Stimulated activated CD4-positive, alpha-beta T cell treated with anti-CD3 and anti-CD28 coated beads, Interleukin-12 subunit alpha, Interleukin-12 subunit beta, amount 100 ng/mL, for 24 hours (primary cell): Measurements from ENCODE around the gene SPATA24.
"Not testable (repeated sequence)": the region's sequence is repeated elsewhere in the genome, so short reads cannot be mapped to it uniquely, and the experiment has no call there.

ENCODE experiments used
- DNase-seq, 2 experiments: peaks; one replicate each; pipeline ENCODE4 v3.0.0-alpha.2; 2020; ENCODE audit warnings: low read depth in 2 of 2

The SPATA24 gene

DNA sequence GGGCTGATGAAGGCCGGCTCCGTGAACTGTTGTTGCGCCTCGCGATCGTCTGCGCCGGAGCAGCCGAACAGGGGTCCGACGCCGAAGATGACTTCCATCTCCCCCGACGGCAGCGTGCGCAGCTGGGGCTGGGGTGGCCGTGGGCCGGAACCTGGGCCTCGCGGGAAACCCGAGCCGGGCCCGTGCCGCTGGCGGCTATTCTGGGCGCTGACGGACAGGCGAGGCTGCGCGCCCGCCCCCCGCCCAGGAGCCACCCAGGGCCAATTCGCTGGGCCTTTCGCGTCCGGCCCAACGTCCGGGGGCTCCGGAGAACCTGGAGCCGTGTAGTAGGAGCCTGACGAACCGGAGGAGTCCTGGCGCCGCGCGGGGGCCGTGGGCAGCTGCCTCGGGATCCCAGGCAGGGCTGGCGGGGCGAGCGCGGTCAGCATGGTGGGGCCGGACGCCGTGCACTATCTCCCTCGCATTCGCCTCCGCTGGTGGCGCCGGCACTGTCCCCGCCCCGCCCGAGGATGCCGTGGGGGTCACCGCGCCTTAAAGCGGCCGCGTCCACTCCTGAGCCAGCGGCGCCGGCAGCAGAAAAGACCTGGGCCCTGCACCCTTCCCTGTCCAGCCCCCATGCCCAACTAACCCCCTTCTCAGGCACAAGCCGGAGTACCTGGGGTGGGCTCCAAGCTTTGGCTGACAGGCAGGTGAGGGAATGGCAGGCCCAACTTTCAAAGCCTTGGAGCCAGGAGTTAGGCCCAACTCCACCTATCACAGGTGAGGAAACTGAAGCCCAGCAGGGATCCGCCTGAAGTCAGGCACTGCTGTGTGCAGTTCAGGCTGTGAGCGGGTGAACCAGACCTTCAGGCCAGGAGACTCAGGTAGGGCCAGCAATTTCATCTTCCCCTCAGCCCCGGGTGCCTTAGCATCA is 9.0 kb downstream of the SPATA24 start, which contains the start of gene PROB1:
TSS of gene PROB1 (minus strand) at position 451 of the 913 bp plus-strand sequence. CDS start at position 428, 23 bp downstream.
- no peak for DNase-seq

DNA sequence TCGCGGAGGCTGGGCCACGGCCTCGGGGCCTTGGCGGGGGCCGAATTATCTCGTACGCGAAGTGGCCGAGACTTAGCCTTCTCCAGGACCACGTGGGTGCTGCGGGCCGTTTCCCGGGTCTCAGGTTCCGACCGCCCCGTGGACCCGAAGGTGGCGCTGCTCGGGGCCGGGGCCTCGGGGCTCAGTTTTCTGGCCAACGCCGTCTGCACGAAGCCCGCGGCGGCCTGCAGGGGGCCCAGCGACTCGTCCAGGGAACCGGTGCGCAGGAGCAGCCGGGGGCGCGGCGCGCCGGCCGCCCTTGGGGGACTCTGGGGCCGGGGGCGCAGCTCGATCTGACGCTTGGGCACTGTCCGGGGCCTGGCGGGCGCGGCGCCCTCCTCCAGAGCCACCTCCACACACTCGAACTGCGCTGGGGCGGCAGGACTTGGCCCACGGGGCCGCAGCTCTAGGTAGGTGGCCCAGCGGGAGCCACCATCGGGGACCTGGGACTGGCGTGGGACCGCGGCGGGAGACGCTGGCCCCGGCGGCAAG is 9.7 kb downstream of the SPATA24 start:
- no peak for DNase-seq

DNA sequence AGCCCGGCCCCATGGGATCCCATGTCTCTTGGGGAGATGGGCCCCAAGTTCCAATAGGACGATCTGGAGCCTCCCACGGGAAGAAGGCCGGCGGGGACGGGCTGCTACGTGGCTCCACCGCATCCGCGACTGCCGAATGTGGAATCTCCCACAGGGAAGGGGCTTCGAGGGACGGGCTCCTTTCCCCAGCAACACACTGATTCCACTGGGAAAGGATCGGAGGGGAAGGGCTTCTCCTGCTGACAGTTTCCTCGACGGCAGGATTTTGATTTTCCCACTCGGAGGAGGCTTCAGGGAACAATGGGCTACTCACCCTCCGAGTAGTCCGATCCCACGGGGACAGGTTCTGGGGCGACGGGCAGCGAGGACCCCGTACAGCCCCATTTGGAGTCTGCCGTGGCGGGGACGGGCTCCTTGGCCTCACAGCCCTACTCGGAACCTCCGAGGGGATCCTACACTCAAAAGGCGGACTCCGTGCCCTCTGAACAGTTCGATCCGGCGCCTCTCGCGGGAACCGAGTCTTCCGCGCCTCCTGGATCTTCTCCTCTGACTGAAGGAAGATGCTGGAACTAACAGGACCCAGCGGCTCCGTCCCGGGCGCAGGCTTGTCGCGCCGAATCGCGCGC is 10.3 kb downstream of the SPATA24 start:
- no peak for DNase-seq

DNA sequence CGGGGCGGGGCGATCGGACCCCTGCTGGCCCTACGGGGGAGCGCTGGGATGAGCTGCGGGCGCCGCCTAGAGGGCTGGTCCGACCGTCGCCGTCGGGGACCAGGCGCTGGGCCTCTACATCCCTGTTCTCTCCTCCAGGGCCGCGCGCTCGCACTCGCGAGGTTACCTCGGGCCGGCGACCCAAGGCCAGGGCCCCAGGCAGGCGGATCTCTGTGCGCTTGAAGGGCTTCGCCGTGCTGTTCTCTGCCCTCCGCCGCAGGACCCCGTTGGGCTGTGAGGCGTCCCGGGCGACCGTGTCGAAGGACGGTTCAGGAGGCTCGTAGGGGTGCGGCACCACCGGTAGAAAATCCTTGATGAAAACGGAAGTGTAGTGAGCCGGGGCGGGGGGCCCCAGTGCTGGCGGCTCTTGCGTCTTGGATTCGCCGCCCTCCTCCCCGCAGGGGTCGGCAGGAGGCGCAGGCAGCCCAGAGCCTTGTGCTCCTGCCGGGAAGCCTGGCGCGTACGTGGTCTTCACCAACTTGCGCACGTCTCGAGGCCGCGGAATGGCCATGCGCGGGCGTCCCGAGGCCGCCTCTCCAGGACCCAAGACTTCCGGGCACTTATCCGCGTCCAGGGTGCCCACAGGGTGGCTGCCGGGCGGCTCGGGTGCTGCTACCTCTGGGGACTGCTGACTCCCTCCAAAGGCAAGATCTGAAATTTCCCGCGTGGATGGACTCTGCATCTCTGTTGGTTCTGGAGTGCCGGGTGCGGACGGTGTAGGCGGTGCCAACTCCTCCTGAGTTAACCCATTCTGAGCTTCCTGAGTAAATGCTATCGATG is 11.0 kb downstream of the SPATA24 start:
- peak in 1 of 2 experiments; percentile 78 for DNase-seq

DNA sequence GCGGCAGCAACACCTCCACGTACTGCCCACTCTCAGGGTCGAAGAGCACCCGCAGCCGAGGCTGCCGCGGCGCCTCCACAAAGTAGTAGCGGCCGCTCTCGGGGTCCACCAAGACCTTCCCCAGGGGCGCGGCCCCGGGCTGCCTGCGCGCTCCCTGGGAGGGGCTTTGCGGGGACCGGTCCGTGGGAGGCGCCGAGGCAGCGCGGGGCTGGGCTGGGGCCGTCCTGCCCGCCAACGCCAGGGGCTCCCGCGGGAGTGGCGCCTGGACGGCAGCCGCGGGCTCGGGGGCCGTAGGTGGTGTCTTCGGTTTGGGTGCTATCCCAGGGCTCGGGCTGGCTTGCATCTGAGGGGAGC is 11.6 kb downstream of the SPATA24 start:
- no peak for DNase-seq

DNA sequence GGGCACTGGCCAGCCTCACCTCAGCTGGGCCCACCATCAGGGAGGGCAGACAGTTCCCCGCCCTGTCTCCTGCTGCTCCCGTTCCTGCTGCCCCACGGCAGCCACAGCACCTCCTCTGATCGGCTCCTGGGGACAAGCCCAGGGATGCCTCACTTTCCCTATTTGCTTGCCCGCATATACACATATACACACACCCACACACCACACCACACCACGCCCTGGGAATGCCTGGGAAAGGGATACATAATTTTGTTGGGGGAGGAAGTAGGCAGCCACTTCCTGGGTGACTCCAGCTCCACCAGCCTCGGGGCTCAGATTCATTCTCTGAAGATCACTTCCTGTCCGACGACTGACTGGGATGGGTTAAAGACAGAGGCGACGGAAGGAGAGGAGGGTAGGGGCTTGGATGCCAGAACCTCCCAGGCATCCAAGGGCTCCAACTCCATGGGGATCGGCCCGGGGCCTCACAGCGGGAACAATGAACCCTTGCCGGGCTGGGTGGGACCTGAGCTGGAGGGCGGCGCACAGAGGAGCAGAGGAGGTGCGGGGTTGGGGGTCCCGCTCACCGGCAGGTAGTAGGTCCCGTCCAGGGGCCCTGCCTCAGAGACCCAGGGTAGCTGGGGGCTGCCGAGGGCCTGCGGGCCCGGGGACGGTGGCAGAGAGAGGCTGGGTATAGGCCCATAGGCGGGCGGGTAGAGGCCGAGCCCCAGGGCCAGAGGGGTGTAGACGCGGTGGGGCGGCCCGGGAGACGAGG is 12.1 kb downstream of the SPATA24 start:
- DNase-seq = no peak

DNA sequence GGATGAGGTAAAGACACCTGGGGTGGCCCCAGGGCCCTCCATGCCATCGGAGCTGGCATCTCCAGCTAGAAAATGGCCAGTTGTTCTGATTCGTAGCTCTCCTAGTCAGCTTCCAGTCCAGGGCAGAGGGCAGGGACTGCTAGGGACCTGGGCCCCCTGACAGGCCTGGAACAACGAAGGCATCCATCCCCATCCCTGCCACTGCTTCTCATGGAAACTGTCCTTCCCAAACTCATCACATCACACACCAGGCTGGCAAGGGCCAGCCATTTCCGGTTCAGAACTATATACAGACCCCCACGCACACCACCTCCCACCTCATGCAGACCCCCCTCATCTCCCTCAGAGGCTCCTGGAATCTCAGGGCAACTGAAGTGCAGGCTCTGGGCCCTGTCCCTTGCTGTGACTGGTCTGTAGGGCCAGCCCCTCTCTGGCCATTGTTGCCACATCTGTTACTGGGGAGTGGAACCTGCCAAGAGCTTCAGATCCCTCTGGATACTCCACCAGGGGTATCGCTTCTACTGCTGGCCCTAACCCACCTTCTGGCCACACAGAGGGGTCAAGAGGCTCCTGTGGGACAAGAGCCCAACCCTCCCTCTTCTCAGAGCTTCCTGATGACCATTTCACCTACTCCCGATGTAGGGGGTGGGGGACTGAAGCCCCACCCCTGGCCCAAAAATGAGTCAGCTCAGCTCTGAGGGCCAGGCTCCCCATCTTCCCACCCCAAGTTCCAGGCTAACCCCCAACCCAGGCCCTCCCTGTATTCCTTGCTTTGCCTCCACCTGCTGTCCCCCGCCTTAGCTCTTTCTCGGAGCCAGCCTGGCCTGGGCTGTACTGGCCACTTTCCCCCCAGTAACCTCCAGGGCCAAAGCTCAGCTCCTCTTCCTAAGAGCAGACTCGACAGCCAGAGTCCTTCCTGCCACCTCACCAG is 13.0 kb downstream of the SPATA24 start:
- DNase-seq = no peak

DNA sequence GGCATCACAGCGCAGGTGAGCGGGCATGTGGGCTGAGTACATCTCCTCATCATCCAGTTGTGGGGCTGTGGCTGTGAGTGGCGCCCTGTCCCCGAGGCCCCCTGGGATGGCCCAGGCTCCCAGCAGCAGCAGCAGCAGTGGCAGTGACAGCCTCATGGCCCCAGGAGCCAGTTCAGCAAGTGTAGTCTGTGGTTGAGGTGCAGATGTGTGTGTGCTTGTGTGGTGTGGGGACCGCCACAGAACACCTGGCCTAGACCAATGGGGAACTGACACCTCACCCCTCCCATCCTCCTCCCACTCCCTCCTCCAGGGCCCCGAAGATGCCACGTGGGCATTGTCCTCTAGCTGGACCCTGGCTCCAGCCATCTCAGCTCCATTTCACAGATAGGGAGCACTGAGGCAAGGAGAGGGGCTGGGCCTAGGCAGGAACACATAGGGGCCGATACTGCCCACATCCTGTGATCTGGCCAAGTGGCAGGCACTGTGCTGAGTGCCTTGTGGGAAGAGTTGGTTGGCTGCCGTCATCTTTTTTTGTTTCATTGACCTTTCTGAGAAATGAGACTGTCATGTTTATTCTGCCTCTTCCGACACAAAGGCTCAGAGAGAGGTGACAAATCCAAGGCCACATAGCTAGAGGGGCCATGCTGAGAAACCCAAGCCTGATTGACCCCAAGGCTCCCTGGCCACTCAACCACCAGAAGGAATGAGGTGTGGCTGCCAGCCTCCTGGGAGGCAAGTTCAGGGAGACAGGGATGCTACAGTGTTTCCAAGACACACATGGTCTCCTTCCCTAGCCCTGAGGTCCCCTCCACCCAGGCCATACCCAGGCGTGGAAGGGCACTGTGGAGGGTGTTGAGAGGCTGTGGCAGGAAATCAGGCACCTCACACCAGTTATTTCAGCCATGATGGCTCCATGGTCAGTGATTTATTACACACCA is 13.9 kb downstream of the SPATA24 start, which contains the start of gene MZB1:
TSS of gene MZB1 (minus strand) at position 213 of the 938 bp plus-strand sequence. CDS start at position 156, 57 bp downstream.
- peak in 1 of 2 experiments; percentile 34 for DNase-seq

DNA sequence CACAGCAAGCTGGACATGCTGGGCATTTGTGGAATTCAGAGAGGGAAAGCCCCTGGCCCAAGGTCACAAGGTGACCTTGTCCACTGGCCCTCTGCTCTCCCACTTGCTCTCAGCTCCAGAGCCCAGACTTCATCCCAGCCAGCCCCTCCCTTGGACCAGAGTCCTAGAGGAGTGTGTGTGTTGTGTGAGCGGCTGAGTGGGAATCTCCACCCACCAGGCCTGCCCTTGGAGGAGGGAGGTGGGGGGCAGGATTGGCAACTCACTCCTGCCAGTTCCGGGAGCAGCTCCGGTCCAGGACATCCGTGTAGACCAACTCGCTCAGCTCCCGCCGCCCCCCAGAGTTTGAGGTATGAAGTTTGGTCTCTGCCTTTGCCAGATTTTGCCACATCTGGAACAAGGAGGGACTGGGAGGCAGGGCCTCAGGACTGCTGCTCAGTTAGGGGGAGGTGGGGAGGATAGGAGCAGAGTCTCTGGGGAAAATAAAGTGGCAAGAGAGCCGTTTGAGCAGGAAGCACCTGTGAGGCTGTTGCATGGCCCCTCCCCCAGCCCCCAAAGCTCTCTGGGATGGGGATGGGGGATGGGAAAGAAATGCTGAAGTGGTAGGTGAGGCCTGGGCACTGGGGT is 15.6 kb downstream of the SPATA24 start:
- DNase-seq = no peak

DNA sequence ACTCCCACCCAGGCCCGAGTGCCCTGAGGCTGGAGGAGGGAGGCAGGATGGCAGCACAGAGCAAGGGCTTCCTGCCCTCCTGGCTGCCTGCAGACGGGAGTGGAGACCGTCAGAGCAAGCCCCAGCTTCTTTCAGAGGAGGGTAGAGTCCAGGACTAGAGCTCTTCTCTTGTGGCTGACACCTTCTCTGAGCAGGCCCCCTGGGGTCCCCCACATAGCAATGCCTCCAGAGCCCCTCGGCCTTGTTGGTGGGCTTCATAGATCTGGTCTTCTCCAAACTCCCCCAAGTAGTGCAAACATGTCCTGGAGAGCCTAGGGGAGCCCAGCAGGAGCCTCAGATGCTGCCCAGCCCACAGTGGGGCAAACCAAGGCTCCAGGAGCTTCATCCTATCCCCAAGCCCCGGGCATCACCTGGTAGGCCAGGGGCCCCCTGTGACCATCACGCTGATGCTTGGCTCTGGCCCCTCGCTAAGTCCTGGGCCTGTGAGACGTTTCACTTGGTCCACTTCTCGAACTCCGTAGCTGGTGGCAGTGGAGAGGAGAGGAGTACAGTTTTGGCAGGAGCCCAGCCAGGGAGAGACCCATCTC is 16.2 kb downstream of the SPATA24 start:
- DNase-seq = no peak

DNA sequence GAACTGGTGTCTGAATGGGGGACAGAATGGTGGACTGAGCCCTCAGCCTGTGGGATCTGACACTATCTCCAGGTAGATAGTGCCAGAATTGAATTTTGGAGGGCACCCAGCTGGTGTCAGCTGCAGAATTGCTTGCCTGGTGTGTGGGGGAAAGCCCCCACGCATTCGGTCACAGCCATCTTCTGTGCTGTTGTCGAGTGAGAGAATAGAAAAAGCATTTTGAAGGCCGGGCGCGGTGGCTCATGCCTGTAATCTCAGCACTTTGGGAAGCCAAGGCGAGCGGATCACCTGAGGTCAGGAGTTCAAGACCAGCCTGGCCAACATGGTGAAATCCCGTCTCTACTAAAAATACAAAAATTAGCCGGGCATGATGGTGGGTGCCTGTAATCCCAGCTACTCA is 16.9 kb downstream of the SPATA24 start:
- DNase-seq = not testable (repeated sequence)

DNA sequence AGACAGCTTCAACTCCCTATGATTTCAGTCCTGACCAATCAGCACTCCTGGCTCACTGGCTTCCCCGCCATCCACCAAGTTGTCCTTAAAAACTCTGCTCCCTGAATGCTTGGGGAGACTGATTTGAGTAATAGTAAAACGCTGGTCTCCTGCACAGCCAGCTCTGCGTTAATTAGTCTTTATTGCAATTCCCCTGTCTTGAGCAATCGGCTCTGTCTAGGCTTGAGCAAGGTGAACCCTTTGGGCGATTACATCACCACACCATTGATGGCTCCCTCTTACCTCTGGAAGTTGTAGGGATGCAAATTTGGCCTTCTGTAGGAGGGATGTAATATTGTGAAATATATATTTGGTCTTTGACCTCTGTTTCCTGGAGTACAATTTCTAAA is 17.8 kb downstream of the SPATA24 start:
- no peak for DNase-seq

DNA sequence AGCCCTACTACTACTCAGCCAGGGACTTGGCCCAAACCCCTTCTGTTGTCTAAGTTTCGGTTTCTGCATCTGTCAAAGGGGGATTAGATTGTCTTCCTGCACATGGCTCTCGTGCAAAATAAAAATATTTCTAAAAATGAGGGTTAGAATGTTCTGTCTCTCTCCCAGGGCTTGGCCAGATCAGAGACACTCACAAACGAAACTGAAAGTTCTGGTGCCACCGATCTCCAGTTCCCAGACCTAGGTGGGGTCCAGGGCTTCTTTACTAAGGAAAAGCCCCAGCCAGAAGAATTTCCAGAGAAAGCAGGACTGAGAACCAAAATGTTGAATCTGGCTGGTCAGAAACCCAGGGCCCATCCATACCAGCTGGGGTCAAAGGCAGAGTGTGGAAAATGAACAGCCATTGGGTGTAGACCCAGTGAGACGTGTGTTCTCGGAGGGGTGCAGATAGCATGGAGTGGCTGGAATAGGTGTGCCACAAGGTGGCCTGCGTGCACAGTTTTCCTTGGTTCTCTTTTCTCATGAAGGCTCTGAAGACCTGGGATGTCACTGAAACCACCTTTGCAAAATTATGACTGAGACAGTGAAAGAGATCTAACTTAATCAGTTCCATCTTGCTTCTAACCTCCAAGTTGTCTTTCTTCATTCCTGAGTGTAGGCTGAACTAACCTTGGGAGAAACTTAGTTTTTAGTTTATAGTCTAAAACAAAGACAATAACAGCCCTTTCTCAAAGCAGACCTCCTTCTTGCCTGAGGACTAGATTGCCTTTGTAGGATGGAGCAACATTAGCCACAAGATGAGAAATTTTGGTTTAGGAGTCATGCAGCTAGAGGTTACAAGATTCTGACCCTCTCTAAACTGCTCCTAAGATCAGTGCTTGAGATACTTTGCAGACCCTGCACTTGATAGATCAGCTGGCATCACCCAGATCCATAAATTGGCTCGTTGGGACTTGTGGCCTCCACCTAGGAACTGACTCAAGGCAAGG is 18.5 kb downstream of the SPATA24 start:
- no peak for DNase-seq

DNA sequence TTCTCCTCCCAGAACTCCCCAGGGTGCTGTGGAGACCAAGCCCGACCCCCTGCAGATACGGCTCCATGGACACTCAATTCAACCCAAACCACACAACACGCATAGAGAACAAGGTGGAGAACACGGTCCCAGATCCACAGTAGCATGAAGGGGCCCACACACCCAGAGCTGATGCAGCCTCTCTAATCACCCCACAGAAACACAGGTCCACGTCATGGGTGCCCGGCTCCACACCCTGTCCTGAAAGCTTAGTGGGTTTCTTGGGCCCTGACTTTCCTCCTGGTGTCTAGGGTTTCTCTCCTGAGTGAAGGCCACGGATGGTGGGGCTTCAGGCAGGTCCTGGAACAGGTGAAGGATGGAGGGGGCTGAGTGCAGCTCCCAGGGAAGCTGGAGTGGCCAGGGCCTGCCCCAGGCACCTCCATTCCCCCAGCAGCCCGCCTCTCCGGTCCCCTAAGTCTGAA is 19.3 kb downstream of the SPATA24 start:
- DNase-seq = no peak

DNA sequence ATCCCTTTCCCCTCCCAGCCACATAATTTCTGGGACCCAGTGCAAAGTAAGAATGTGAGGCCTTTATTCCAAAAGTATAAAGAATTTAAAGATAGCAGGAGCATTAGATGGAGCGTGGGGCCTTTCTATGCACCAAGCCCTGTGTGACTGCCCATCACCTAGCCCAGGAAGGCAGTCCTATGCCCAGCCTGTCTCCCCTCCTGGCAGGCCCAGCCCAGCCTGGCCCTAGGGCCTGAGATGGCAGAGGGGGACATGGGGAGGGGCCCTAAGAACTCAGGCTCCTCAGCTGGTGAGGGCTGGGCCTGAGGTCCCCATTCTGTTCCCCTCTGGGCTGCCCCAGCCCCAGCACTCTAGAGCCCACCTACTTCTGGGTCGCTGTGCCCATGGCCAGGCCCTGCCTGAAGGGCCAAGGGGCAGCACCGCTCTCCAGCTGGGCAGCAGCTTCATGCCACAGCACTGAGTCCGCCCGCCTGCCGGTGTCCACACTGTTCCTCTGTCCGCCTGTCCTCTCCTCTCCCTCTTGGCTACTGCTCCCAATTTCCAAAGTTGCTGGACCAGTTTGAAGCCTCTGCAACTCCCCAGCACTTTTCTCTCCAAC is 19.8 kb downstream of the SPATA24 start:
- DNase-seq = no peak

DNA sequence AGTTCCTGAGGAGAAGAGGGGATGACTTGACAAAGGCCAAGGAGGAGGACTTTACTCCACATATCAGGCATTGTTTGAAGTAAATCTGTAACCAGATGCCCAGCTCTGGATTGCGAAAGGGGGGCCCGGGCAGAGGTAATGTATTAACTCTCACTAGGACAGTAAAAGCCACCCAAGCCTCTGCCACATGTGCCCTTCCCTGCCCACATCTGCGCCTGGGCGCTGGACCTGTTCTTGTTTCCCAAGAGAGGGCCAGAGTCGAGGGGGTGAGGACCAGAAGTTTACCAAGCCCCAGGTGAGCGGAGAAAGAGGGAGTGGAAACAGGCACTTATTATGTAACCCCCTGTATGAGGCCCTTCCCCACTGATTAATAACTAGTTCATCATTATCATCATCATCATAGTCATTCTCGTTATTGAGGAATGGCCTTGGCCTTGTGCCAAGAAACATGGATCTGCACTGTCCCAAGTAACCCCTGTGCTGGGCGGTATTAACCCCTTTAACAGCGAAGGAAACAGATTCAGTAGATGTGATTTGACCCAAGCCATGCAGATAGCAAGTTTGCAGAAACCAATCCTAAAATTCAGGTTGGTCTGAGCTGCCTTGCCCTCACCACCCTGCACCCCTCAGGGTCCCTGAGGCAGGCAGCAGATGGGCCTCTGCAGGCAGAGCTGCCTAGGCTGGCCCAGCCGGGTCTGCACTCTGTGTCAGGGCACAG is 20.5 kb downstream of the SPATA24 start, which contains the start of gene SLC23A1:
TSS of gene SLC23A1 (minus strand) at position 23 of the 718 bp plus-strand sequence. CDS start 44 bp downstream, outside the sequence.
- no peak for DNase-seq
